ENCODE results near the gene TMEM9. TPM values are rescaled to one million over a fixed set of nuclear protein-coding genes. Genes with fewer than 3 reads are reported as not detected.
"Not testable (repeated sequence)": the region's sequence is repeated elsewhere in the genome, so short reads cannot be mapped to it uniquely, and the experiment has no call there.

The TMEM9 gene
- total RNA-seq, 1 experiment from 2014 or later: 110 TPM

DNA sequence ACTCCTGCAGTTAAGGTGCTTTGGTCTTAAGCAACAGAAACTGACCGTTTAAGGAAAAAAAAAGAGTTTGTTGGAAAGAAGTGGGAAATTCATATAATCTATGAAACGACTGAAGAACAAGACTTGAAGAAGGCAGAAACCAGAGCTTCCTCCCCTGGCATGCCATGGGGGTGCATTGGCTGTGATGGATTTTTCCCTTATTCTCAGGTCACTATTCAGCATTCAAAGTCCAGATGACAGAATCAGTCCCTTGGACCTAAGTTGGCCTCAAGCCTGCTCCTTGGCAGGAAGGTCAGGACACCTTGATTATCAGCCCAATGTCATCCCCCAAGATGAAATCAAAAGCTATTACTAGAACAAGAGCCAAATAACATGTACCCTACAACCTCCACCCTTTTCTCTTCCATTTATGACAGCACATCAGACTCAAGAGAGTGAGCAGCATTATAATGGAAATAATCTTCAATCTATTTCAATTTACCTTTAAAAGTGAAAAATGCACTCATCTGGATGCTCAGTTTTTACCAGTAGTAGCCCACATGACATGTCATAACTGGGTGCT, 15.8 kb upstream of the TMEM9 start:
- no peak overlapping the region for H3K27ac ChIP-seq
- H3K9me3 ChIP-seq (replicated peaks): no peaks in the 10 kb centered on the region
- H3K36me3 ChIP-seq: no peaks in the 10 kb centered on the region
- no peak overlapping the region for H3K4me3 ChIP-seq
- no peak for DNase-seq (ENCODE audit: low read depth in 1 of 2, low spot score in 2 of 2)
- H3K27me3 ChIP-seq (replicated peaks): 0 out of 2 replicates have a peak, but pooled peaks cover 7% of the 10 kb centered on the region
- peaks cover 8% of the 10 kb centered on the region for H3K4me1 ChIP-seq (replicated peaks)

DNA sequence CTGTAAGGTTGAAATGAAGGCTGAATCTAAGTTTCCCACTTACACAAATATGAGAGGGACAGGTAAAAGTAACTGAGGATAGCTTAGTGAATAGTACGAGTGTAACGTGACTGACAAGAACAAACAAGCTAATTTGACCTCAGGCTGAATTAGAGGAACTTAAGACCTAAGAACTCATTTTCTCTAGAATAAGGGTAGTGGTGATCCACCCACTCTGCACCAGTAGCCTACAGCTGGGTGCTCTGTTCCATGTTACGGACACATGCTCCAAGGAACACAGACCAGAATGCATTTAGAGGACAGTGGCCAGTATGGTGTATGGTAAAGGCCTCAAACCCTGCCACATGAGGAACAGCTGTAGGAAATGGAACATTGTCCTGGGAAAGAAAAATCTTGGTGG, 14.9 kb upstream of the TMEM9 start:
- Histone ChIP-seq H3K4me3 (no peak overlapping the region), H3K4me1 (replicated peaks) (peaks cover 8% of the 10 kb centered on the region), H3K36me3 (no peaks in the 10 kb centered on the region), H3K27me3 (replicated peaks) (0 out of 2 replicates have a peak, but pooled peaks cover 7% of the 10 kb centered on the region), H3K9me3 (replicated peaks) (no peaks in the 10 kb centered on the region), H3K27ac (no peak overlapping the region)
- no peak for DNase-seq (ENCODE audit: low read depth in 1 of 2, low spot score in 2 of 2)

DNA sequence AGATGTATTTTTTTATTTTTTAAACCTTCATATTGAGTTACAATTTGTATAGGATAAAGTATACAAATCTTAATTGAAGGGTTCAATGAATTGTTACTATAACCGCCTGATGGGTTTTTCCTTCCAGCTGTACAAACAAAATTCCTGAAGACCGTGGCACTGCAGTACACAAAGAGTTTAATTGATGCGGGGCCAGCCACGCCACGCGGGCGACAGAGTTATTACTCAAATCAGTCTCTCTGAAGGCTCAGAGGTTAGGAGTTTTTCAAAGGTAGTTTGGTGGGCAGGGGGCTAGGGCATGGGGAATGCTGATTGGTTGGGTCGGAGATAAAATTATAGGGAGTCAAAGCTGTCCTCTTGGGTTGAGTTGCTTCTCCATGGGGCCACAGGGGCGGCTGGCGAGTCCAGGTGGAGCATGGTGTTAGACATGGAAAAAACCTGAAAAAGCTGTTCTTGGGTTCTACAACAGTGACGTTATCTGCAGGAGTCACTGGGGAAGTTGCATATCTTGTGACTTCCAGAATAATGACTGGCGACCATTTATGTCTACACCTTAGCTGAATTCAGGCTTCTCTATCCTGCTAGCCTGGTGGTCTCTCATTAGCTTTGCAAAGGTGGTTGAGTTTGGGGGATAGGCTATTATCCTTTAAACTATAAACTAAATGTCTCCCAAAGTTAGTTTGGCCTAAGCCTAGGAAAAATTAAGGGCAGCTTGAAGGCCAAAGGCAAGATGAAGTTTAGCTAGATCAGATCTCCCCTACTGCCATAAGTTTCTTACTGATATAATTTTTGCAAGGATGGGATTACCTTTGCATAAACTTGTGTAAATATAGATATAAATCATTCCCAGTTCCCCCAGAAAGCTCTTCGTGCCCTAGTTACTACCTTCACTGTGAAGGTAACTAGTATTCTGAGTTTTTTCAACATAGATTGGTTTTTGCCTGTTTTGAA, 13.0 kb upstream of the TMEM9 start:
- Histone ChIP-seq H3K4me3 (no peak overlapping the region), H3K36me3 (no peaks in the 10 kb centered on the region), H3K27me3 (replicated peaks) (0 out of 2 replicates have a peak, but pooled peaks cover 7% of the 10 kb centered on the region), H3K9me3 (replicated peaks) (no peaks in the 10 kb centered on the region), H3K27ac (no peak overlapping the region), H3K4me1 (replicated peaks) (peaks cover 8% of the 10 kb centered on the region)
- DNase-seq (ENCODE audit: low read depth in 1 of 2, low spot score in 2 of 2): no peak

DNA sequence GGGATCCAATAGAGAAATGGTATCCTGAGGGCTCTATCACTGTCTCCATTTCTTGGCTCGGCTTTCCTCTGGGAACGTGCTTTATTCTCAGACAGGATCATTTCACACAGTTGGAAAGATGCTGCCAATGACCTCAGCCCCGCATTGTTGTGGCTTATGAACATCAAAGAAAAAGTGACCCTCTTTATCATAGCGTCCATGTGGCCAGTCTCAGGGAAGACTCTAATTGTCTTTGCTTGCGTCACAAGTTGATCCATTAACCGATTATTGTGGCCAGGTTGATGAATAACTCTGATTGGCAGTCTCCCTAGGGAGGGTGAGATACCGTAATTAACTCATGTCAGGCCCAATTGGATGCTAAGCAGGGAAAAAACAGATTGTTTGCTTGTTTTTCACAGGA, 10.4 kb upstream of the TMEM9 start:
- H3K9me3 ChIP-seq (replicated peaks): no peaks in the 10 kb centered on the region
- peaks cover 14% of the 10 kb centered on the region; the same call in 1 of the 2 replicates for H3K27me3 ChIP-seq (replicated peaks)
- no peaks in the 10 kb centered on the region for H3K36me3 ChIP-seq
- no peak for DNase-seq (ENCODE audit: low read depth in 1 of 2, low spot score in 2 of 2)
- H3K27ac ChIP-seq: no peak overlapping the region
- no peak overlapping the region for H3K4me3 ChIP-seq
- no peaks in the 10 kb centered on the region for H3K4me1 ChIP-seq (replicated peaks)

DNA sequence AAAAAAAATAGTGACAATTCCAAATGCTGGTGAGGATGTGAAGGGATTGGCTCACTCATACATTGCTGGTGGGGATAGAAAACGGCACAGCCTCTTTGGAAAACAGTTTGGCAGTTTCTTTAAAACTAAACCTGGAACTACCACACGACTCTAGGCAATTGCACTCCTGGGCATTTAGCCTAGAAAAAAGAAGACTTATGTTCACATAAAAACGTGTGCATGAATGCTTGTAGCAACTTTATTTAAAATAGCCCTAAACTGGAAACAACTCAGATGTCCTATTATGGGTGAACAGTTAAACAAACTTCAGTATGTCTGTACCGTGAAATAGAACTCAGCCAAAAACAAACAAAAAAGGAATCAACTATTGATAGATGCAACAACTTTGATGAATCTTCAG, 9.4 kb upstream of the TMEM9 start:
- H3K4me3 ChIP-seq: no peak overlapping the region
- no peaks in the 10 kb centered on the region for H3K36me3 ChIP-seq
- H3K9me3 ChIP-seq (replicated peaks): no peaks in the 10 kb centered on the region
- no peaks in the 10 kb centered on the region for H3K4me1 ChIP-seq (replicated peaks)
- no peak for DNase-seq (ENCODE audit: low read depth in 1 of 2, low spot score in 2 of 2)
- peaks cover 14% of the 10 kb centered on the region; the same call in 1 of the 2 replicates for H3K27me3 ChIP-seq (replicated peaks)
- H3K27ac ChIP-seq: no peak overlapping the region

DNA sequence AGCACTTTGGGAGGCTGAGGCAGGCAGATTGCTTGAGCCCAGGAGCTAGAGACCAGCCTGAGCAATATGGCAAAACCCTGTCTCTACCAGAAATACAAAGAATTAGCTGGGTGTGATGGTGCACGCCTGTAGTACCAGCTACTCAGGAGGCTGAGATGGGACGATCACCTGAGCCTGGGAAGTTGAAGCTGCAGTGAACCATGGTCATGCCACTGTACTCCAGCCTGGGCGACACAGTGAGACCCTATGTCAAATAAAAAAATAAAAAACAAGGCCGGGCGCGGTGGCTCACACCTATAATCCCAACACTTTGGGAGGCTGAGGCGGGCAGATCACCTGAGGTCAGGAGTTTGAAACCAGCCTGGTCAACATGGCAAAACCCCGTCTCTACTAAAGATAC, 8.8 kb upstream of the TMEM9 start:
- not testable (repeated sequence) for DNase-seq (ENCODE audit: low read depth in 1 of 2, low spot score in 2 of 2); H3K9me3 ChIP-seq (replicated peaks); H3K36me3 ChIP-seq; H3K27ac ChIP-seq; H3K4me1 ChIP-seq (replicated peaks); H3K4me3 ChIP-seq
- H3K27me3 ChIP-seq (replicated peaks): peaks cover 14% of the 10 kb centered on the region; the same call in 1 of the 2 replicates

DNA sequence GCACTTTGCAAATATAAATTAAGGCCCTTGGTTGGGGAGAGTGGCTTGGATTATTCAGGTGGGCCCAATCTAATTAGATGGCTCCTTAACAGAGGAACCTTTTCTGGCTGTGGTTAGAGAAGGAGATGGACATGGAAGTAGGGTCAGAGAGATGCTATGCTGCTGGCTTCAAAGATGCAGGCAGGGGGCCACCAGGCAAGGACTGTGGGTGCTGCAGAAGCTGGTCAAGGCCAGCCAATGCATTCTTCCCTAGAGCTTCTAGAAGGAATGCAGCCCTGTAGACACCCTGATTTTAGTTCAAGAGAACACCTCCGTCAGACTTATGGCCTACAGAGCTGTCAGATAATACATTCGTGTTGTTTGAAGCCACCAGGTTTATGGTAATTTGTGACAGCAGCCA, 3.7 kb upstream of the TMEM9 start:
- H3K27me3 ChIP-seq (replicated peaks): peaks cover 7% of the 10 kb centered on the region; the same call in 1 of the 2 replicates
- 0 out of 2 replicates have a peak, but pooled peaks cover 4% of the 10 kb centered on the region for H3K36me3 ChIP-seq

DNA sequence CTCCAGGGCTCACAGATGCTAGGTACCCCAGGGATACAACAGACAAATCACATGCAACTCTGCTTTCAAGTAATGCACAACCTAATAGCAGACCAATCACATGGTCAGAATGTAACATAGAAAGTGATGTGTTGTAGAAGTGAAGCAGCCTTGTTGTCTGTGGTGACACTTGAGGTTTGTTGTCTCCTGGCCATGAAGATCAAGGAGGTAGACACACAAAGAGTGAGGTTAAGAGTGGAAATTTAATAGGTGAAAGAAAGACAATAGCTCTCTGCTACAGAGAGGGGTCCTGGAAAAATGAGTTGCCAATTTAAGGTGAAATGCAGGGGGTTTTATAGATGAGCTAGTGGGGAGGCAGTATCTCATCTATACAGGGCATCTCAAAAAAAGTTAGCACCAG, 2.5 kb upstream of the TMEM9 start:
- DNase-seq (ENCODE audit: low read depth in 1 of 2, low spot score in 2 of 2): no peak
- Histone ChIP-seq H3K36me3 (peaks cover 12% of the 10 kb centered on the region; the same call in 1 of the 2 replicates), H3K9me3 (replicated peaks) (no peaks in the 10 kb centered on the region), H3K4me3 (no peak overlapping the region), H3K27ac (no peak overlapping the region), H3K27me3 (replicated peaks) (peaks cover 7% of the 10 kb centered on the region; the same call in 1 of the 2 replicates), H3K4me1 (replicated peaks) (peaks cover 13% of the 10 kb centered on the region)

More for the DNA sequence above, 3.7 kb upstream of the TMEM9 start:
- Histone ChIP-seq H3K4me1 (replicated peaks) (peaks cover 13% of the 10 kb centered on the region), H3K9me3 (replicated peaks) (no peaks in the 10 kb centered on the region), H3K27ac (no peak overlapping the region), H3K4me3 (no peak overlapping the region)
- no peak for DNase-seq (ENCODE audit: low read depth in 1 of 2, low spot score in 2 of 2)

DNA sequence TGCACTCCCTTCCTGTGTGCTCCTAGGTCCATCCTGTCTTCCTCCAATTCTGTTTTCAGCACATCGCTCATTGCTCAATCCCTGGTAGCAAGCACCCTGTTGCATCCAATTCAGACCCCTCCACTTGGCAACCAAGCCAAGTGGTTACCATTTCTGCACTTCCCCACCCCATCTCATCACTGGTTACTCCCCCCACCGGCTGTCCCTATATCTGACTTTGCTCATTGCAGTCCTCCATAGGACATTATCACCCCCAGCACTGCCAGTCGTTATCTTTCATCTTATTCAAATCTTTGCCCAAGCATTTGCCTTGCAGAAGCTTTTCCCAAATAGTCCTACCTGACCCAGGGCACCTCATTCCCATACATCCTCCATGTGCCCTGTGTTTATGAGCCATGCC, 2.1 kb upstream of the TMEM9 start:
- Histone ChIP-seq H3K4me1 (replicated peaks) (peaks cover 13% of the 10 kb centered on the region), H3K9me3 (replicated peaks) (no peaks in the 10 kb centered on the region), H3K27ac (no peak overlapping the region), H3K27me3 (replicated peaks) (peaks cover 3% of the 10 kb centered on the region; the same call in 1 of the 2 replicates), H3K4me3 (no peak overlapping the region), H3K36me3 (peaks cover 17% of the 10 kb centered on the region)
- no peak for DNase-seq (ENCODE audit: low read depth in 1 of 2, low spot score in 2 of 2)

DNA sequence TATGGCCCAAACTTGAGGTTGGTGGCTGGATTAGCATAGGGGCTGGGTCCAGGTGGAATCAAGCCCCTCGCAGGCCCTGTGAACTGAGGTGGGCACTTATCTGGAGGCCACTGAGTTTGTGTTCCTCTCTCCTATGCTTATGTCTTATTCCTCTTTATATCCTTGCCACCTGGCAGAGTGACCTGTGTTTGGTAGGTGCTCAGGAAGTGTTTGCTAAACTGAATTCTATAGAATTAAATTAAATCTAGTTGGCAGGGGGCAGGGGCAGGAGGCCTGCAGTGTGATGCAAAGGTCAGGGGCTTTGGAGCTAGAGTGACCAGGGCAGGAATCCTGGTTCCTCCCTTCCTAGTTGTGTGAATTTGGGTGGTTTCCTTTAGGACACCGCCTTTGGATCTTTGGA, 1.1 kb upstream of the TMEM9 start:
- Histone ChIP-seq H3K9me3 (replicated peaks) (no peaks in the 10 kb centered on the region), H3K4me1 (replicated peaks) (peaks cover 13% of the 10 kb centered on the region), H3K27me3 (replicated peaks) (no peaks in the 10 kb centered on the region), H3K27ac (no peak overlapping the region), H3K4me3 (no peak overlapping the region), H3K36me3 (peaks cover 27% of the 10 kb centered on the region)
- DNase-seq (ENCODE audit: low read depth in 1 of 2, low spot score in 2 of 2): no peak

DNA sequence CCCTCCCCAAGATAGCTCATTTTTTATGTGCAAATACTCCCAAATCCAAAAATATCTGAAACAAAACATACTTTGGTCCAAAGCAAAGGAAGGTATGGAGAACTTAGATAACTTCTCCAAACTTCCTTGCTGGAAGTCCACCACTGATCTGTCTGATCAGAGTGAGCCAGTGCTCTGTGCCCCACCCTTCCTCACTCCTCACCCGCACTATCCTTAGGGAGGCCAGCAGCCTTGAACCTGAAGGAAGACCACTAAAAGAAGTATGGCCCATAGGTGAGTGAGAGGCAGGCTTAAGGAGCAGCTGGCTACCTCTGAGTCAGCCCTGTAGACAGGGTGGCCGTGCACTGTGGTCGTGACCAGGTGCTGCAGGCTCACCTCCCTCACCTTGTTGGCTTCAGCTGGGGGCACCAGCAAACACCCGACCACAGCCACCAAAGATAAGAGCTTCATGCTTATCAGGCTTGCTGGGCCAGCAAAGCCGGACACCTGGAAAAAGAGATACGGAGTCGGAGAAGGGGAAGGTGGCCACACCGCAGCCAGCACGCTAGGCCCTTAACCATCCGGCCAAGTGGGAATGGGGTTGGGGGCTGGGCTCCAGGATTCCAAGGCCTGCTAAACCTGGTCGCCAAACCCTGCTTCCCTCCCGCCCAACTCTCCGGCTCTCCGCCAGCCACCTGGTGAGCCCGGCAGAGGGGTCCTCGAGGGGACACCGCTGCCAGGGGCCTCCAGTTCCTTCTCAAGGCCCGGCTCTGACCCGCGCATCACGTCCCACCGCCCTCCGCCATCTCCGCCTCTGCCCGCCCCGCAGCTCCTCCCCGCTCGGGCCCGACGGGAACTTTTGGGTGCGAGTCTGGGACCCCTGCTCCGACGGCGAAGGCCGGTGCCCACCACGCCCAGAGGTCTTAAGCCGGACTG, 543 bp downstream of the TMEM9 start:
- Histone ChIP-seq H3K27me3 (replicated peaks) (no peaks in the 10 kb centered on the region), H3K4me1 (replicated peaks) (peaks cover 13% of the 10 kb centered on the region), H3K9me3 (replicated peaks) (no peaks in the 10 kb centered on the region), H3K4me3 (peak overlapping the region; percentile 66), H3K36me3 (peaks cover 43% of the 10 kb centered on the region), H3K27ac (peak overlapping the region; percentile 35; the same call in 1 of the 2 replicates)
- peak in 1 of 2 experiments; percentile 57 for DNase-seq (ENCODE audit: low read depth in 1 of 2, low spot score in 2 of 2)

DNA sequence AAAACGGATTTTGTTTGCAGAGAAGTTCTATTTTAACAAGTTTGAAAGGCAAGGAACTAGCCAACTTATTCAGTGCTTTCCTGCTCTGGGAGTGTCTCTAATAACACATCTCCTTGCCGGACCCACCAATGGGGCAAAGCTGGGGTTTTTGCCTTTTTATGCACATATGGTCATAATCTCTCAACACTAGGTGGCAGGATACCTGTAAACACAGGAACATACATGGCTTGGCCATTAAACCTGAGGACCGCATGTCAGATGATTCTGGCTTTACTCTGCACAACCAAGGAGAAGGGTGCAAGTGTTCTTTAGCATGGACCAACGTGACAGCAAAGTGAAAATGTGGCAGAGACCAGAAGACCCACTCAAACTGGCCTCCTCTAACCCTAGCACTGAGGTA, 4.9 kb downstream of the TMEM9 start:
- no peaks in the 10 kb centered on the region for H3K27me3 ChIP-seq (replicated peaks)
- peaks cover 80% of the 10 kb centered on the region for H3K36me3 ChIP-seq
- H3K27ac ChIP-seq: no peak overlapping the region
- H3K4me3 ChIP-seq: no peak overlapping the region
- H3K9me3 ChIP-seq (replicated peaks): no peaks in the 10 kb centered on the region
- peak in 1 of 2 experiments; percentile 25 for DNase-seq (ENCODE audit: low read depth in 1 of 2, low spot score in 2 of 2)
- peaks cover 7% of the 10 kb centered on the region for H3K4me1 ChIP-seq (replicated peaks)

DNA sequence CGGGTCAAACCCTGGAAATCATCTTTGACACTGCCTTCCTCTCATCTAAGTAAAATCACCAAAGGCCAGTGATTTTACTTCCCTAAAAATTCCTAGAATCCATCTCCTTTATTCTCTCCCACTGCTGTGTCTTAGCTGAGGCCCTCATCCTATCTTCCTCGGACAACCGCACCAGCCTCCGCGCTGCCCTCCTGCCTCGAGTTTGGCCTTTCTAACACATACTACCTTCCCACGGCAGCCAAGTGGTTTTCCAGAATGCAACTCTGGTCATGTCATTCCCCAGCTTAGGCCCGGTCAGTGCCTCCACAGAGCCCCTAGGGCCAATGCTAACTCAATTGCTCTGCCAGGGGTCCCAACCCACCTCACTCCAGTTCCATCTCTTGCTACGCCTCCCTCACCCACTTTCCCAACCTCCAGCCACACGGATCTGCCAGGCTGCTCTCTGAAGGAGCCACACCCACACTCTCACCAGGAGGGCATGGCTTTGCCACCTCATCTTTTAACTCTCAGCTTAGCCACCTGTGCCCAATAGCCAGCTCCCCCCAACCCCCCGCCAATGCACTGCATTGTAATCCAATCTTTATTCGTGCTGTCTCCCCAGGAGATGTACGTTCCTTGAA, 6.8 kb downstream of the TMEM9 start:
- H3K4me1 ChIP-seq (replicated peaks): no peaks in the 10 kb centered on the region
- H3K27ac ChIP-seq: no peak overlapping the region
- H3K27me3 ChIP-seq (replicated peaks): no peaks in the 10 kb centered on the region
- H3K36me3 ChIP-seq: peaks cover 91% of the 10 kb centered on the region
- H3K4me3 ChIP-seq: no peak overlapping the region
- H3K9me3 ChIP-seq (replicated peaks): no peaks in the 10 kb centered on the region
- DNase-seq (ENCODE audit: low read depth in 1 of 2, low spot score in 2 of 2): no peak
